SH-SY5Y (cell line): ENCODE measurements around the gene NPTX1.

Experiments used
- GATA2 ChIP-seq: IDR thresholded peaks from 2 replicates; pipeline ENCODE4 v1.6.1; 2011; ENCODE audit warnings: mild to moderate bottlenecking, low read depth, low read length
- GATA3 ChIP-seq: IDR thresholded peaks from 2 replicates; pipeline ENCODE4 v1.6.1; 2011; ENCODE audit warnings: low read depth, mild to moderate bottlenecking, low read length, moderate library complexity

Gene NPTX1

DNA sequence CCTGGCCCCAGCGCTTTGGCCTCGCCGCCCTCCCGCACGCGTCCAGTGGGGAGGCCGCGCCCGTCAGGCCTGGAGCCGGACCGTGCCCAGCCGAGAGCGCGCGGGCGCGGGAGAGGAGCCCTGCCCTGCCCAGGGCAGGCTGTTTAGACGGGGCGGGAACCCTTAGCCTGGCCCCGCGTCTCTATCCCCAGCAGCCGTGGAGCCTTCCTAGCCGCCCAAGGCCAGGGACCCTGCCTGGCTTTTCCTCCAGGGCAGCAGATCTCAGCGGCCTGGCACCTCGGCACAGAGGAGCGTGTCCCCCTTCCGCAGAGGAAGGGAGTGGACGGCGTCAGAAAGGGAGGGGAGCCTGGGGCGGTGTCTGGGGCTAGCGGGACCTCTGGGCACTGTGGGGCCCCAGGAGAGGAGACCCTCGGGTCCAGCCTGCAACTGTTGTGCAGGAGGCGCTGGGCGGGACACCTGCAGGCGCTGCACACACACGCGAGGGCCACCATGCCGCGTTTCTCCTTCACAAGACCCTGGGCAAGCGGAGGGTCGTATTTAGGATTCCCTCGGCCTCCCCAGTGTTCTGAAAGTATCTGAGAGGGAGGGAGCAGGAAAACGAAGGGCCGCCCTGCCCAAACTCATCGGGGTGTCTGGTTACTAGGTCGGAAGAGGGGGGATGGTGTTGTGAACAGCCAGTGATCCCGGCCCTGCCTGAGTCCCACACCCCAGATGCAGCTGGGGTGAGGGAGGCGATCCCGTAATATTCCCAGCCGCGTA is 2.3 kb upstream of the NPTX1 start:
- TF ChIP-seq GATA3, result no peak
- TF ChIP-seq GATA2, result no peak

DNA sequence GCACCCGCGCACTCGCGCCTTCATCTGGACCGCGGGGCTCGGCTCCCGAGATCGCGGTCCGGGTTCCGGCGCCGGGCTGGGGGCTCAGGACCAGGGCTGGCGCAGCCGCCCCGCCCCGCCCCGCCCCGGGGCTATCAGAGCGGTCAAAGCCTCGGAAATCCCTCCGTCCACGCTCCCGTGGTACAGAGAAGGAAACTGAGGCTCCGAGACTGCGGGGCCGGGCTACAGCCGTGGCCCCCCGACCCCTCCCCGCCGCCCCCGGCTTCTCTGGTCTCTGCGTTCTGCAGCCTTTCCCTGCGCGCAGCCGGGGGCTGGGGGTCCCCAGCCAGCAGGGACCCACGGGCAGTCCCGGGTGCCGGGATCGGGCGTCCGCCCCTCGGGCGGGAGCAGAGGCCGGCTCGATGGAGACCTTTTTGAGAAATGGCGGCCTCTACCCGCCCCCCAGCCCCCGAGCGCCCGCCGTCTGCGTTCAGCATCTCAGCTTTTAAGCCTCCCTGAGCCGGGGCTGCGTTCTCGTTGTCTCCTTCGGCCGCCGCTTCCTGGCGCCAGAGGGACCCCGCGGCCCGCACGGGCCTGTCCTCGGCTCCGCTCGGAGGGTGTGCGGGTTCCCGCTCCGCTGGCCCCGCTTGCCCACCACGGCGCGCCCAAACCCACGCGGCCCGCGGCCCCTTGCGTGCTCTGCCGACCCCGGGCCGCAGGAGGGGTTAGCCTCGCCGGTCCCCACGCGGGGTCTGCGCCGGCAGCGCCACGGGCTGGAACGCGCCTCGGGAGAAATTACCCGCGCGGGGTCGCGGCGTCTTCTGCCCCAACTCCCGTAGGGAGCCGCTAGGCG is 1.5 kb upstream of the NPTX1 start:
- TF ChIP-seq GATA3, result no peak
- TF ChIP-seq GATA2, result no peak

DNA sequence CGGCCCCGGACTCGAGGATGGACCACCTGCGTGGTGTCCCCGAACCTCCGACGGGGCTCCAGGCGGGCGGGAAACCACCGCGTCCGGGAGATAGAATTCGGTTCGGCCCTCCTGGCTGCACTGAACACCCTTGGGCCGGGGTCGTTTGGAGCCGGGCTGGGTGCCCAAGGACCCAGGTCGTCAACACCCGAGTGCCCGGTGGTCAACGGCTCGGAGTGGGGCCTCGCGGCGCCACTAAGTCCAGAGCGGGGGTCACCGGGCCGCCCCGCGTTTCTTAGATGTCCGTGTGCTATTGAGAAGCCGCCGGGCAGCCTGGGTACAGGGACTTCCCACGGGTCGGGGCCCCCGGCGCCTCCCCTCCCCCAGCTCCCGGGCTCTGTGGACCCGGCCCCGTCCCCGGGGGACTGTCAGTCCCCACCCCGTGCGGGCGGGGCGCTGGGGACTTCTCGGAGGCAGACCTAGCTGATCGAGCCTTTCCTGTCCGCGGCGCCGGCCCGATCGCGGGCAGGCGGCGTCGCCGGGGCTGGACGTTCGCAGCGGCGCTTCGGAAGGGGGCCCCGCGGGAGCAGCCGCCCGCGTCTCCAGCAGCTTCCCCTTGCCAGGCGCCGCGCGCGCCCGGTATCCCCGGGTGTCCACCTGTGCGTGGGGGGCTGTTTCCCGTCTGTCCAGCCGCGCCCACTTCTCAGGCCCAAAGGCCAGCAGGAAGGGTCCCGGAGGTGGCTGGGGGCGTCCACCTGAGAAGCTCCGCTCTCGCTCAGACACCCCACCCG is 655 bp upstream of the NPTX1 start:
- no peak for TF ChIP-seq GATA3
- no peak for TF ChIP-seq GATA2

DNA sequence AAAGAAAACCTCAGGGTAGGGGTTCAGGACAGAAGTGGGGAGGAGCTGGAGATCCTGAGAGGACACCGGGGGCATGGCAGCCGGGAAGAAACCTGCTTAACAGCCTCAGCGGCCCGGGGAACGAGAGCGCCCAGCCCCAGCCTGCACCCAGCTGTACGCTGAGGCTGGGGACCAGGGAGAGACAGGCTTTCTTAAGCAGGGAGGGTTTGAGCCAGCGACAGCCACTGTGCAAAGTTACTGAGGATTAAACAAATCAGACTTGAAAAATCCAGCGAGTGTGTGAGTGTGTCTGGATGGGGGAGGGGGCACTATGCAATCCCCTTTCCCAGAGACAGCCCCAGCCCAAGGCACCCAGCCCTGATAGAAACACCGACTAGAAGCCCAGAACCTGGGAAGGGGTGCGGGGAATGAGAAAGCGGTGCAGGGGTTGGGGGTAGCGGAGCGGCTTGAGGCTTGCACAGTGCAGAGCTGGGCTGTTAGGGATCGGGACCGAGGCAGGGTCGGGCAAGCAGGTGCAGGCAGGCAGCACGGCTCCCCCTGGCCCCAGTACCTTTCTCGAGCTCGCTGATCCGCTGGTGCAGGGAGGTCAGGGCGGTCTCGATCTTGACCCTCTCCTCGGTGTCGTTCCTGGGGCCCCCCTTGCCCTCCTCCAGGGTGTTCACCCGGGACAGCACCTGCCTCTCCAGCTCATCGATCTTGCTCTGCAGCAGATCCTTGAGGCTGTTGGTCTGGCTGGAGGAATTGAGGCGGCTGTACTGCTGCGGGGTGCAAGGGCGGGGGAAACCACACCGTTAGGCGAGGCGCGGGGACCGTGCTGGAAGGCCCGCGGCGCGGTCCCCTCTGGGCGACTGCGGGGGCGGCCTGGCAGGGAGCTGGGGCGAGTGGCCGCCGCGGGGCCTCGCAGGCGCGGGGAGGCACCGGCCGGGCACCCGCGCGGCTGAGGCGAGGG is 1.2 kb downstream of the NPTX1 start:
- no peak for TF ChIP-seq GATA2
- no peak for TF ChIP-seq GATA3

DNA sequence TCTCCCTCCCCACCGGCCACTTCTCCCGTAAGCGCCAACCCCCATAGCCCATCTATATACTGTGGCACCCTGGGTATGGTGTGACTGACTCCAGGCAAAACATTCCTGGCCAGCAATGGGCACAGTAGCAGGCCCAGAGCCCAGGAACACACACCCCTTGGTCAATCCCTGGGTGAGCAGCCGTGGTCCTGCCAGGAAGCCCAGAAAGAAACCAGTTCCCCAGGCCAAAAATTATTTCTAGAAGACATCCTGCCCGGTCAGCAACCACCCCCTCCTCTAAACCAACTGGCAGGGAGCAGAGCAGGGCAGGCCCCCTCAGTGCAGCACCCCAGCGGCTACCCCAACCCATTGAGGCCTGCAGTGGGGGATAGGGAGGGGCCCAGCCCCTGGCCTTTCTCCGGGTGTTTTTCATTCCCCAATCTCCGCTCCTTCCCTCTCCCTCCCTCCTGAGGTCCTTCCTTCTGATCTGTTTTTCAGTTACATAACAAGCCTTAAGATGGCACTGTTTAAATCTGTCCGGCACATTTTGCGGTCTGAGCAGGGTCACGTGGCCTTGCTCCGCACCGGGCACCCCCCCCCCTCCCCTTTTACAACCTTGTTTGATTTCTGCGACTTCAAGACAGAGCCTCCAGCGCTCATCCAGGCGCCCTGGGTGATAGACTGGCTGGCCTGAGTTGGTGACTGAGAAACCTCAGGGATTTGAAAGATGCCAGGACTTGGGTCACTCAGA is 2.0 kb downstream of the NPTX1 start:
- TF ChIP-seq GATA3, result no peak
- no peak for TF ChIP-seq GATA2

DNA sequence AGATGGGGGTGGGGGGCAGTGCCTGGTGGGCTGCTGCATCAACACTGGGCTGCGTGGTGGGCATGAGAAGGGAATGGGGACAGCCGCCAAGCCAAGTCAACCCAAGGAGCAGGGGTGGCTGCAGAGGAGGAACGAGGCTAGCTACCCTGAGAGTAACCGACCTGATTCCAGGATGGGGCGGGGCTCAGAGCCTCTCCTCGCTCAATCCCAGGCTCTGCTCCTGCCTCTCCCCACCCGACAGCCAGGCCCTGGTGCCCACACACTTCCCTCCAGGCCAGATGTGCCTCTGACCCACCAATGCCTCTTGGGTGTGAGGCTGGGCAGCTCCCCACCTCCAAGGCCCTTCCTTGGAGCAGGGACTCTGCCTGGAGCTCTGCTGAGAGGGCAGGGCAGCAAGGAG is 2.7 kb downstream of the NPTX1 start:
- TF ChIP-seq GATA2 (no peak), GATA3 (no peak)

DNA sequence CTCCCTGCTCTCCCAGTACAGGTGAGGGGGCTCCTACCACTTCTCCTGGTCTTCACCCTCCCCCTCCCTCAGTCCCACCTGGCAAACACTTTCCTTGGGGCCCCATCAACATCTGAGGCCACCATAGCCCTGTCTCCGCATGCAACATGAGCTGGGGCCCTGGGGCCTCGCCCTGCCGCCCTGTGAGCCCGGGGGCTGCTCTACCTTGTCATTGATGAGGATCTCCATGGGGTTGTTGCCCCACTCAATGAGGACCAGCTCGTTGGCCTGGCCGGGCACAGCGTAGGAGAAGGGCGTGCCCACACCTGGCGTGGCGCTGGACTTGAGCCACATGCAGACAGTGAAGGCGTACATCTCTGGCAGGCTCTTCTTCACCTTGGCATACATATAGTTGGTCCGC is 3.4 kb downstream of the NPTX1 start:
- TF ChIP-seq GATA3 (no peak), GATA2 (no peak)

DNA sequence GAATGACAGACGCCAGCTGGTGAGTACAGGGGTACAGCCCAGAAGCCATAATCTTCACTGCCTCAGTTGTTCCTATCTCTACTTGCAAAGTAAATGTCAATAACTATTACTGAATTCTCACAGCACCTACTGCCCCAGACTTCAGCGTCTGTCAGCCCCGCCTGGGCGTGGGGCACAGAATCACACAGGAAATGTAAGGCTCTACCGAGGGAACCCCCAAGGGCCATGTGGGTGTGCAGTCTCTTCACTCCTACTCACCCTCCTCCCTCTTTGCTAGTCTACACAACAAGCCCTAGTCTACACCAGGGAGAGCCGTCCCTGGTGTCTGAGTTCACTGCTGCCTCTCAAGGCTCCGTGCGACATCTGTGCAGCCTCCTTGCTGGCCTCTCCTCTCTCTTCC is 4.5 kb downstream of the NPTX1 start:
- TF ChIP-seq GATA3, result no peak
- no peak for TF ChIP-seq GATA2

DNA sequence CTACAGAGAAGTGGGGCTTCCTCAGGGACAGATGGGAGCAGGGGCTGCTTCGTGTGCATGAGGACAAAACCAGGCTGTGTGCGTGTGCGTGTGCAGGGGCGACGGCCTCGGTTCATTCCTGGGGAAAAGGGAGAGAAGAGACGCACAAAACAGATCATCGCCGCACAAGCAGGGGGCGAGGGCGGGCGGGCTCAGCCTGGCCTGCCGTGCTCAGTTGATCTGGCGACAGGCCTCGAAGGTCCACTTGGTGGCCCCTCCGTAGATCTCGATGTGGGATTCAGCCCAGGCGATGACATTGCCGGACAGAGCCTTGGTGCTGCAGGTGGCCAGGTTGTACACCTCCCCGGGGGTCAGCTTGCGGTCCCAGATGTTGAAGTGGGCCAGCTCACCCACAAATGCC is 5.8 kb downstream of the NPTX1 start:
- TF ChIP-seq GATA3 (no peak), GATA2 (no peak)

DNA sequence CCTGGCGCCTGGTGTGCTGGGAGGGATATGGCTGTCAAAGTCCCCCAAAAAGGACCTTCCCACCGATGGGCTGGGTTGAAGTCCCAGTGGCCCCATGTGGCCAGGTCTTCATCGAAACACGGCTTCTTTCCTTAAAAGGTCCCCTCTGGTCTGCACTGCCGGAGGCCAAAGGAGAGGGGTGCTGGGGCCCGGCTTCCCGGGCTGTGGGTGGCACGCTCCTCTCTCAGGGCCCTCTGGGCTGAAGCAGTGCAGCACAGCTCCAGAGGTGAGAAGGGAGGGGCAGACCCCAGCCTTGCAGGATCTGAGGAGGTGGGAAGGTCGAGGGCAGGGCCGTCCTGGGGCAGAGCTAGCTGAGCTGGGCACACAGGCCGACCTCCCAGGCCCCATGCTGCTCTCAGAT is 6.7 kb downstream of the NPTX1 start:
- TF ChIP-seq GATA2 (no peak), GATA3 (no peak)

DNA sequence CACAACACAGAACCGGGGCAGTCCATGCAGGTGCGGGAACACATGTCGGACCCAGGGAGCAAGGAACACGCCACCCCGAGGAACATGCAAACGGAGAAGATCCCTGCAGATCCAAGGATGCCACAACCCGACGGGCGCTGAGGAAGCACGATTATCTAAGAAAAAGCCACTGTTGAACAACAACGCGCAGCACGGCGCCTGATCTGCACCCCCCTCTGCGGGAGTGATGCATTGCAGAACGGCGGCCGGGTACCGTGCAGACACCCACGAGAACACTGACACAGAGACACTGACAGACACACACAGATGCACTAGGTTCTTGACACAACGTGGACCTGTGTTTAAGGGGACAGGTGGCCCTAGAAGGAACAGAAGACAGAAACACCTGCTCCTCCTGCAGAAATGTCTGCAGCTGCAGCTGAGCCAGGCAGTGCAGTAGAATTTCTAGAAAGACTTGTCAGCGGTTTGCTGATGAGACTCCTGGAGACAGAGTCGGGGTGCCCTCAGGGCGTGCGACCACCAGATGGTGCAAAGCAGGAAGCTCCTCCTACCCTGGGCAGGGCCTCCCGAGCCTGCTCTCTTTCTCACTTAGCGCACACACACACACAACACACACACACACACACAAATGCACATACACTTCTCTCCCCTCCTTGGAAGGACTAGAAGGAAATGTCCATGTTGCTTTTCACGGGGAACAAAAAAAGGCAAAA is 7.5 kb downstream of the NPTX1 start:
- TF ChIP-seq GATA2, result no peak

DNA sequence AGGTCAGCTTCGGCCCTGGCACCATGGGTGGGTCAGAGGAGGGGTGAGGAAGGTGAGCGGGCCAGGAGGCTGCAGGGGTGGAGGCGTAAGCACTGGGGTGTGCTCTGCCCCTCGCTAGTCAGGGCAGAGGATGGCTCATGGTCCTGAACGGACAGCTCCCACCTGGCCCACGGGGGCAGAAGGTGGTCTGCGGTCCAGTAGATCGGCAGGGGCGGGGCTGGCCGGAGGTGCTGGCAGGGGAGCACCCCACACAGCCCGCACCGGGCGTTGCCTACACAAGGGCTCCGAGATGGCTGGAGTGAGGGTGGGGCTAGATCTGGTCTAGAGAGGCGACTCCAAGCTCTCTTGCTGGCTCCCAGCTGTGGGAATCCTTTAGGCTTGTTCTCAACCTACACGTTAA is 8.2 kb downstream of the NPTX1 start:
- TF ChIP-seq GATA2 (no peak), GATA3 (no peak)

DNA sequence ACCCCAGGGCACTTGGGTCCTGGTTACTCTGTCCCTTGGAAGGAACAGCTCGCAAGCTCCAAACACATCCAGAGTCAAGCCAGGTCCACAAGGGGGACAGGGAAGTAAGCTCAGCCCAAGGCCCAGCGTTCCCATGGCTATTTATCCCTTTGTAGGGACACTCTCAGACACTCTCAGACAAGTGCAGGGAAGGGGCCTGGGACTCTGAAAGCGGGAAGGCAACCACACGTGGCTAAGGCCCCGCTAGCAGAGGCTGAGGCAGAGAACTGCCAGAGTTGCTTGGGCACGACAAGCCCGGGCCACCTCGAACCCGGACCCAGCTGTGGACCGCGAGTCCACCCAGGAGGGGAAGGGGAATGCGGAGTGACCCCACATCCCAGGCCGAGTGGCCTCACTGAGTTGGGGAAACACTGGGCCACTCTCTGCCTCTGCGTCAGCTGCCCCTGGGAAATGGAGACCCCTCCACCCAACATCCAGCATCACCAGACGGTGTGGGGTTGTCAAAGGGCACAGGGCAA is 10.2 kb downstream of the NPTX1 start:
- no peak for TF ChIP-seq GATA2
- no peak for TF ChIP-seq GATA3
